HCT116 (cell line): ENCODE results near the gene P3H4. TPM values are rescaled to one million over a fixed set of nuclear protein-coding genes. Genes with fewer than 3 reads are reported as not detected.

Source experiments
- ATAC-seq: fragments of 200-7000 bp; cut with Tn5 transposase; 2 replicates; pipeline ENCODE4 v1.9.1; 2020; ENCODE audit warnings: mild to moderate bottlenecking, moderate library complexity
- BruUV-seq: library from RNA; stranded (reverse); fragments of 400-500 nt; replicated peaks from 2 replicates; lab custom pipeline; 2021; lab: Mats Ljungman, UMichigan
- CTCF ChIA-PET: fragments of 300-600 bp; sonication (Branson Sonifier 250); formaldehyde crosslinking; loops from one replicate; lab custom pipeline; 2021; ENCODE audit warnings: antibody characterized with exemption; lab: Charles Lee
- POLR2A ChIA-PET: fragments of 300-600, 350-600 bp; sonication (Branson Sonifier 250); formaldehyde crosslinking; loops from one replicate; lab custom pipeline; 2021; ENCODE audit warnings: antibody characterized with exemption; lab: Charles Lee
- RAD21 ChIA-PET, 2 experiments: fragments of 300-600 bp; sonication (Branson Sonifier 250); formaldehyde crosslinking; loops; one replicate each; lab custom pipeline; 2023; ENCODE audit warnings: low total read pairs in 2 of 2; ENCODE audit not compliant: uncharacterized antibody in 2 of 2, unreplicated experiment in 2 of 2, low non-redundant PET in 1 of 2; lab: Charles Lee
- DNase-seq: peaks from one replicate; pipeline ENCODE4 v3.0.0-alpha.2; 2010; ENCODE audit warnings: low read depth, low spot score
- H2AFZ ChIP-seq: fragments of 200-600 bp; shearing (Covaris generic), sonication (generic); 2 replicates; pipeline ENCODE4 v1.6.1; 2017; ENCODE audit warnings: low read depth, mixed run types, mixed read lengths, antibody characterized with exemption, low read length; ENCODE audit not compliant: poor library complexity, severe bottlenecking
- H3K27ac ChIP-seq: 2 replicates; pipeline ENCODE4 v1.5.1; 2012; ENCODE audit warnings: low read depth, low read length
- H3K27me3 ChIP-seq: fragments of 200-600 bp; sonication (generic); 2 replicates; pipeline ENCODE4 v1.6.1; 2016; ENCODE audit warnings: mixed run types, low read length, mixed read lengths; ENCODE audit not compliant: insufficient read depth
- H3K36me3 ChIP-seq, 2 experiments: fragments of 200-500 bp in 1 of 2; fragments of 200-600 bp in 1 of 2; sonication (Bioruptor generic) in 1 of 2; sonication (generic) in 1 of 2; 2 replicates each; pipeline versions ENCODE4 v1.5.1 to v1.6.1; 2014 to 2016; ENCODE audit warnings: low read length in 2 of 2, inconsistent platforms in 1 of 2, mixed read lengths in 1 of 2, mixed run types in 1 of 2; ENCODE audit not compliant: insufficient read depth in 2 of 2, control insufficient read depth in 1 of 2
- H3K4me1 ChIP-seq, 2 experiments: fragments of 200-600 bp in 1 of 2; sonication (generic) in 1 of 2; 2 replicates each; pipeline versions ENCODE4 v1.5.1 to v1.6.1; 2012 to 2017; ENCODE audit warnings: low read length in 2 of 2, inconsistent platforms in 1 of 2, mild to moderate bottlenecking in 1 of 2, mixed read lengths in 1 of 2, mixed run types in 1 of 2, moderate library complexity in 1 of 2; ENCODE audit not compliant: insufficient read depth in 2 of 2, control insufficient read depth in 1 of 2
- H3K4me2 ChIP-seq: fragments of 200-600 bp; sonication (generic); 2 replicates; pipeline ENCODE4 v1.6.1; 2017; ENCODE audit warnings: mixed run types, low read length, mixed read lengths
- H3K4me3 ChIP-seq, 2 experiments: fragments of 200-600 bp in 1 of 2; sonication (generic) in 1 of 2; replicated peaks in 1 of 2; 2 replicates each; pipeline ENCODE4 v1.5.1; 2011 to 2016; ENCODE audit warnings: low read length in 2 of 2, control low read depth in 1 of 2, low read depth in 1 of 2, mild to moderate bottlenecking in 1 of 2, mixed read lengths in 1 of 2, mixed run types in 1 of 2
- H3K79me2 ChIP-seq: fragments of 200-600 bp; sonication (generic); 2 replicates; pipeline ENCODE4 v1.6.1; 2017; ENCODE audit warnings: mild to moderate bottlenecking, mixed run types, low read length, moderate library complexity, mixed read lengths; ENCODE audit not compliant: insufficient read depth
- H3K9ac ChIP-seq: fragments of 200-600 bp; sonication (generic); 2 replicates; pipeline ENCODE4 v1.6.1; 2016; ENCODE audit warnings: low read length, mixed read lengths
- H3K9me2 ChIP-seq: fragments of 200-600 bp; sonication (generic), shearing (Covaris generic); 2 replicates; pipeline ENCODE4 v1.6.1; 2017; ENCODE audit warnings: mixed run types, mild to moderate bottlenecking, moderate library complexity; ENCODE audit not compliant: insufficient read depth
- H3K9me3 ChIP-seq, 2 experiments: fragments of 200-500 bp in 1 of 2; fragments of 200-600 bp in 1 of 2; sonication (Bioruptor generic) in 1 of 2; sonication (generic) in 1 of 2; 2 replicates each; pipeline ENCODE4 v1.6.1; 2014 to 2017; ENCODE audit warnings: low read length in 2 of 2, mixed read lengths in 2 of 2, inconsistent platforms in 1 of 2, low read depth in 1 of 2, mild to moderate bottlenecking in 1 of 2, mixed run types in 1 of 2, moderate library complexity in 1 of 2; ENCODE audit not compliant: control insufficient read depth in 1 of 2, insufficient read depth in 1 of 2
- H4K20me1 ChIP-seq: fragments of 200-600 bp; sonication (generic), shearing (Covaris generic); 2 replicates; pipeline ENCODE4 v1.6.1; 2017; ENCODE audit warnings: mixed run types, mild to moderate bottlenecking, moderate library complexity; ENCODE audit not compliant: insufficient read depth
- EGR1 ChIP-seq: IDR thresholded peaks from 2 replicates; pipeline ENCODE4 v1.6.1; 2012; ENCODE audit warnings: low read depth
- ELF1 ChIP-seq: IDR thresholded peaks from 2 replicates; pipeline ENCODE4 v1.6.1; 2012; ENCODE audit warnings: low read depth, borderline replicate concordance
- EZH2phosphoT487 ChIP-seq: fragments of 200-600 bp; IDR thresholded peaks from 2 replicates; pipeline ENCODE4 v1.6.1; 2018; ENCODE audit warnings: antibody characterized with exemption, borderline replicate concordance
- FOSL1 ChIP-seq: IDR thresholded peaks from 2 replicates; pipeline ENCODE4 v1.6.1; 2012; ENCODE audit warnings: low read depth
- JUND ChIP-seq: IDR thresholded peaks from 2 replicates; pipeline ENCODE4 v1.6.1; 2012
- MAX ChIP-seq: IDR thresholded peaks from 2 replicates; pipeline ENCODE4 v1.6.1; 2012
- RAD21 ChIP-seq: IDR thresholded peaks from 2 replicates; pipeline ENCODE4 v1.6.1; 2012; ENCODE audit warnings: low read depth, mild to moderate bottlenecking
- SIN3A ChIP-seq: IDR thresholded peaks from 2 replicates; pipeline ENCODE4 v1.6.1; 2012; ENCODE audit warnings: low read depth
- intact Hi-C: fragments of 100-400 bp; cut with micrococcal nuclease; formaldehyde crosslinking; loops from 2 replicates; pipeline ENCODE4 v1.10.0; 2022
- total RNA-seq: library from RNA; stranded (reverse); gene quantifications from one replicate; pipeline ENCODE4 v1.2.1, GENCODE V29; 2021; ENCODE audit not compliant: unreplicated experiment

P3H4 gene
- total RNA-seq, 1 experiment from 2014 or later = 23.4 TPM

- TF ChIP-seq MAX (no peak), ELF1 (no peak), FOSL1 (no peak)
Measured at GRCh38 chr17:41818024-41818423, 6.3 kb upstream of the P3H4 start (continued).

- Histone ChIP-seq H2AFZ (no peak overlapping the region), H3K79me2 (peaks cover 20% of the 10 kb centered on the region; the same call in 1 of the 2 replicates), H3K9me2 (no peaks in the 10 kb centered on the region), H3K36me3 (no peaks in the 10 kb centered on the region; a peak in 1 of 4 replicates), H3K9ac (no peak overlapping the region)
- no TSS peak for BruUV-seq
- TF ChIP-seq MAX (no peak), RAD21 (no peak), EGR1 (no peak), EZH2phosphoT487 (no peak), JUND (no peak), SIN3A (no peak)
- TF ChIP-seq, all 23 proteins: peak for 0
- peaks cover 2 to 20% of the 10 kb centered on the region in 2 experiments; a peak in 3 of 4 replicates for H3K4me1 ChIP-seq
- no peak for ATAC-seq
- no peaks in the 10 kb centered on the region for H4K20me1 ChIP-seq
- no peak overlapping the region for H3K4me3 ChIP-seq
- intact Hi-C loops = no loop called here
- H3K27ac ChIP-seq = no peak overlapping the region
- H3K4me2 ChIP-seq = no peak overlapping the region
- no peak for DNase-seq
- ChIA-PET POLR2A (no interaction called here), RAD21 (no interaction called here), CTCF (no interaction called here)
- H3K9me3 ChIP-seq = no peaks in the 10 kb centered on the region
- H3K27me3 ChIP-seq = no peaks in the 10 kb centered on the region
Measured at GRCh38 chr17:41816637-41817320, 5.0 kb upstream of the P3H4 start.
